ENCODE measurements around the gene TGFB1.
"Not testable (repeated sequence)": the region's sequence is repeated elsewhere in the genome, so short reads cannot be mapped to it uniquely, and the experiment has no call there.

Gene TGFB1

DNA sequence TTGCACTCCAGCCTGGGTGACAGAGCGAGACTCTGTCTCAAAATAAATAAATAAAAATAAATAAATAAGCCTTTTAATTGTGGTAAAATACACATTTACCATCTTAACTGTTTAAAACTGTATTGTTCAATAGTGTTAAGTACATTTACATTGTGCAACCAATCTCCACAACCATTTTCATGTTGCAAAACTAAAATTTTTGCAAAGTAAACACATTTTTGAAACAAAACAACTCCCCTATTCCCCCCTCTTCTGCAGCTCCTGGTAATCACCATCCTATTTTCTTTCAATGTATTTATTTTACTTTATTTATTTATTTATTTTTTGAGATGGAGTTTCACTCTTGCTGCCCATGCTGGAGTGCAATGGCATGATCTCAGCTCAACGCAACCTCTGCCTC lies 16.0 kb upstream of the TGFB1 start:
- DNase-seq, result no peak

DNA sequence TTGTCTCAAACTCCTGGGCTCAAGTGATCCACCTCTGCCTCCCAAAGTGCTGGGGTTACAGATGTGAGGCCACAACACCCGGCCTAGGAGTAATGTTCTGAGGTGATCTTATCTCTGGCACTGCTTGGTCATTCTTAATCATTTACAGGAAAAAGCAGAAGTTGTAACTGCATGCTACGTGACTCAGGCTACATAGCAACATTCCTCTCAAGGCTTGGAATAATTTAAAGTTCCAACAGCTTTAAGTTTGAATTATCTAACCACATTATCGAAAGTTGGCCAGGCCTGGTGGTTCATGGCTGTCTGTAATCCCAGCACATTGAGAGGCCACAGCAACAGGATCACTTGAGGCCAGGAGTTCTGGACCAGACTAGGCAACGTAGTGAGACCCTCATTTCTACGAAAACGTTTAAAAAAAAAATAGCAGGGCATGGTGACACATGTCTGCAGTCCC lies 14.2 kb upstream of the TGFB1 start:
- DNase-seq, result peak; percentile 89

GRCh38 chr19:41366089-41366488 lies 12.4 kb upstream of the TGFB1 start:
- DNase-seq, result no peak

DNA sequence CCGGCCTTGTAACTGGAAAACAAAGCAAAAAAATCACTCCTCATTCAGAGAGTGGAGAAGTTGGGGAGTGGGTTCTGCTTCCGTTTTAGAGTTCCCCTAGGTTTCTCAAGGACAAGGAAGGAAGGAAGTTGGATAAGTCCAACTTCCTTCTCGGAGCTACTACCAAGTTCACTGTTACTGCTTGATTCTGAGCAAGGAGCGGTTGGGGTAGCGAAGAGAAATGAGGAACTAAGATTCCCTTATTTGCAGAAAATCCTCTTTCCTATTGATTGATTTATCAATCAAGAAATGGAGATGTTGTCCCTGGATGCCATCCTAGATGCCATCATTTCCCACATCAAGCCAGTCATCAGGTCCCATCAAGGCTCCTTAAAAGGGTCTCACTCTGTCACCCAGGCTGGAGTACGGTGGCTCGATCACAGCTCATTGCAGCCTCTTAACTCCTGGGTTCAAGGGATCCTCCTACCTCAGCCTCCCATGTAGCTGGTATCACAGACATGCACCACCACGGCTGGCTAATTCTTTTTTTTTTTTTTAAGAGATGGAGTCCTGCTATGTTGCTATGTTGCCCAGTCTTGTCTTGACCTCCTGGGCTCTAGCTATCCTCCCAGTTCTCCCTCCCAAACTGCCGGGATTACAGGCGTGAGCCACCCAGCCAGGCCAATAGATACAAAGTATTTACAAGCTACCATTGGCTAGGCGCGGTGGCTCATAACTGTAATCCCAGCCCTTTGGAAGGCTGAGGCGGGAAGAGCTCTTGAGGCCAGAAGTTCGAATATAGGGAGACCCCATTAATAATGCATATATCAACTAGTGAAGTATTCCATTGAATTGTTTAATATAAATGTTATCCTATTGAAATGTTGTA lies 11.0 kb upstream of the TGFB1 start:
- no peak for DNase-seq

- peak; percentile 99 for DNase-seq
Measured at GRCh38 chr19:41363753-41364523, 10.2 kb upstream of the TGFB1 start, which contains the start of gene B9D2. TSS of gene B9D2 (minus strand) at chr19:41364149. CDS start at chr19:41363519, 630 bp downstream.

- DNase-seq, result no peak
Measured at GRCh38 chr19:41363371-41363752, 9.6 kb upstream of the TGFB1 start.

- DNase-seq, result no peak
Measured at GRCh38 chr19:41362143-41362847, 8.6 kb upstream of the TGFB1 start.

DNA sequence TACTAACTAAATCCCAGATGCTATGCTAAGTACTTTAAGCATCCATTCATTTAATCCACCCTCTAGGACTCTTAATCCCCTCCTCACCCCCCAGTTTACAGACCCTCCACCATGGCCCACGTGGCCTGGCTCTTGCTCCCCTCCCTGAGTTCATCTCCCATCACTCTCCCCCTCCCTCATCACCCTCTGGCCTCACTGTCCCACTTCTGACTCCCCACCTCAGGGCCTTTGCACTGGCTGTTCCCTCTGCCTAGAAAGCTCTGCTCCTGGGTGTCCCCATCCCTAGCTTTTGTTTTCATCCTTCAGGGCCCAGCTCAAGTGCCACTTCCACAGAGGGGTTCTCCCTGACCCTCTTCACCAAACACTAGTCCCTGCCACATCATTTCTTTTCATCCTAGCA lies 6.0 kb upstream of the TGFB1 start:
- no peak for DNase-seq

GRCh38 chr19:41357746-41358145 lies 4.0 kb upstream of the TGFB1 start:
- no peak for DNase-seq

GRCh38 chr19:41356984-41357739 lies 3.4 kb upstream of the TGFB1 start:
- DNase-seq, result no peak

DNA sequence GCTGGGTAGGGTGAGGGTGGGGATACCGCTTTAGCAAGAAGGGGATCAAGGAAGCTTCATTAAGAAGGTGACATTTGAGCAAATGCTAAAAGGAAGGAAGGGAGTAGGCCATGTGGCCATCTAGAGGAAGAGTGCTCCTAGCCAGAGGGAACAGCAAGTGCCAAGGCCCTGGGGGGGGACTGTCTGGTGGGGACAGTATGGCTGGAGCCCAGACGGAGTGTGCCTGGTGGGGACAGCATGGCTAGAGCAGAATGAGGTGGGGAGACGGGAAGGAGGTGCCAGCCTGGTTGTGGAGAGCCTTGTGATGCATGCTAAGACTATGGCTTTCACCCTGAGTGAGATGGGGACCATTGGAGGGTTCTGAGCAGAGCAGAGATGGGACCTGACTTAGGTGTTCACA lies 2.1 kb upstream of the TGFB1 start:
- DNase-seq, result no peak

GRCh38 chr19:41355035-41355434 lies 1.3 kb upstream of the TGFB1 start:
- DNase-seq, result no peak

DNA sequence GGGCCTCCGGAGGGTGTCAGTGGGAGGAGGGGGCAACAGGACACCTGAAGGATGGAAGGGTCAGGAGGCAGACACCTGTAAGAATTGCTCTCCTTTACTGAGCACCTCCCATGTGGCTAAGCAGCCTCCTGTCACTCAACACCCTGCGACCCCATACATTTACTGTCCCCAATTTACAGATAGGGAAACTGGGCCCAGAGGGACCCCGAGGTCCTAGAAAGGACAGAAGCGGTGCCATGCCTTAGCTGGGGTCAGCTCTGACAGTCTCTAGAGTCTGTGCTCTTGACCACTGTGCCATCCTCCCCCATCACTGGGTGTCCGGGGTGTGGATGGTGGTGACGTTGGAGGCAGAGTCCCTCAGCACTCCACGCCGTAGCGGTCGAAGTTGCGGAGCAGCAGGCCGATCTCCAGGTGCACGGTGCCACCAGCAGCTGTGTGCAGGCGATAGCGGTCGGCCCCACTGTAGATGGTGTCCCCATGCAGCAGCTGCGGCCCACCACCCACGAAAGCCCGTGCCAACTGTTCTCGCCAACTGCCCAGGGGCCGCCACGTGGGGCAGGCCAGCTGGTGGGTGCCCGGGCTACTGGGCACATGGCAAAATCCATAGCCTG lies 726 bp upstream of the TGFB1 start:
- no peak for DNase-seq

DNA sequence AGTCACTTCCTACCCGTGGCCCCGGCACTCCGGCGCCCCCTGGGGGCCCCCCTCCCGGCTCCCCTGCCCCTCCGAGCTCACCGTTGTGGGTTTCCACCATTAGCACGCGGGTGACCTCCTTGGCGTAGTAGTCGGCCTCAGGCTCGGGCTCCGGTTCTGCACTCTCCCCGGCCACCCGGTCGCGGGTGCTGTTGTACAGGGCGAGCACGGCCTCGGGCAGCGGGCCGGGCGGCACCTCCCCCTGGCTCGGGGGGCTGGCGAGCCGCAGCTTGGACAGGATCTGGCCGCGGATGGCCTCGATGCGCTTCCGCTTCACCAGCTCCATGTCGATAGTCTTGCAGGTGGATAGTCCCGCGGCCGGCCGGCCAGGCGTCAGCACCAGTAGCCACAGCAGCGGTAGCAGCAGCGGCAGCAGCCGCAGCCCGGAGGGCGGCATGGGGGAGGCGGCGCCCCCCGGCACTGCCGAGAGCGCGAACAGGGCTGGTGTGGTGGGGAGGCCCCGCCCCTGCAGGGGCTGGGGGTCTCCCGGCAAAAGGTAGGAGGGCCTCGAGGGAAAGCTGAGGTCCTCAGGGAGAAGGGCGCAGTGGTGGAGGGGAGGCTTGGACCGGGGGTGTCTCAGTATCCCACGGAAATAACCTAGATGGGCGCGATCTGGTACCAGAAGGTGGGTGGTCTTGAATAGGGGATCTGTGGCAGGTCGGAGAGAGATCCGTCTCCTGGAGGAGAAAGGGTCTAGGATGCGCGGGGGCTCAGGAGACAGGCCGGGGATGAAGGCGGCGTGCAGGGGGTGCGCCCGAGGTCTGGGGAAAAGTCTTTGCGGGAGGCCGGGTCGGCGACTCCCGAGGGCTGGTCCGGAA lies 885 bp downstream of the TGFB1 start:
- peak; percentile 53 for DNase-seq

GRCh38 chr19:41352279-41352608 lies 1.5 kb downstream of the TGFB1 start:
- no peak for DNase-seq

GRCh38 chr19:41351339-41352245 lies 2.1 kb downstream of the TGFB1 start:
- DNase-seq, result peak; percentile 52

- DNase-seq, result peak; percentile 37
Measured at GRCh38 chr19:41350735-41351338, 2.9 kb downstream of the TGFB1 start.

- not testable (repeated sequence) for DNase-seq
Measured at GRCh38 chr19:41346916-41347315, 6.8 kb downstream of the TGFB1 start.

DNA sequence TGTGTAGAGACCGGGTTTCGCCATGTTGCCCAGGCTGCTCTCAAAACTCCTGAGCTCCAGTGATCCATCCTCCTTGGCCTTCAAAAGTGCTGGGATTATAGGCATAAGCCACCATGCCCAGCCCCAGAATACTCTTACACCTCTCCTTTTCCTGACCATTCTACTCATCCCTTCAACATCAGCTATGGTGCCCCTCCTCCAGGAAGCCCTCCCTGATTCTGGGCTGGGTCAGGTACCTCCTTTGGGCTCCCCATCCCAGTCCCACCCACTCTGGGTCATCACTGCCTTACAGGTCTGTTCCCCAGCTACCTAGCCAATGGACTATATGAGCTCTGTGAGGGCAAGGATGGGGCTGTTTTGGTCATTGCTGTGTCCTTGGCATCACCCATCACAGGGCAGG lies 9.6 kb downstream of the TGFB1 start:
- DNase-seq, result no peak
